ENCODE data around the gene OR51B6. TPM values are rescaled to one million over a fixed set of nuclear protein-coding genes. Genes with fewer than 3 reads are reported as not detected.
A peak's percentile ranks its signal among the peaks of the same experiment; 100 is the strongest.

The OR51B6 gene
- total RNA-seq, 5 donors from 2014 or later (not counting 1 experiment from before 2014, with no cell fraction given), result not detected

DNA sequence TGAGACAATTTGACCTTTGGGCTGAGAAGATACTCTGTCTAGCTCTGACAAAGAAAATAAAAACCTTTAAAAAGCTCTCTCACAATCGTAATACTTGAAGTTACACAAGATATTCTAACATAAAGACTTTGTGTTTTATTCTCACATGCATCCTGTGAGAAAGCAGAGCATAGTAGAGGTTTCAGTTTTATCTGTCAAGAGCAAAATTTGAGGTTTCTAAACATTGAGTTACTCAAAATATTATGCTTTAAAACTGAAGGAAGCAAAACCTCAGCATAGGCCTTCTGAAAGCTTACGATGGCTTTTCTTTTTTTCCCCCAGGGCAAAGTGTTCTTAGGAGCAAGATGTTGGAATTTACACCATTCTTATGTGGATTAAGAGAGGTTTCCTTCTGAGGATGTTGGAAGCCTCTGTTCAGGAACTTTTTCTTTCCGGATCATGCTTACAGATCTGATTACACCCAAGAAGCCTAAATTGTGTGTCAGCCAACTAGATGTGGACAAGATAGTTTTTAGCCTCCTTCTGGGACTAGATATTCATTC lies 17.3 kb downstream of the OR51B6 start:
- Mint-ChIP-seq H3K9me3 (peaks cover 0 to 8% (median 0%) of the 10 kb centered on the region in 3 donors), H3K4me1 (no peaks in the 10 kb centered on the region), H3K27me3 (peaks cover 10 to 14% of the 10 kb centered on the region in 2 donors), H3K36me3 (no peaks in the 10 kb centered on the region), H3K27ac (no peak overlapping the region), H3K4me3 (no peak overlapping the region)
- Histone ChIP-seq H3K27ac (ENCODE audit: low read length) (no peak overlapping the region), H3K9me3 (no peaks in the 10 kb centered on the region), H3K27me3 (replicated peaks in 1 of 2; ENCODE audit: control insufficient read depth in 2 of 2, extremely low read depth in 1 of 2, insufficient read depth in 2 of 2, low read length in 1 of 2) (no peaks in the 10 kb centered on the region), H3K4me1 (ENCODE audit: control insufficient read depth in 1 of 2, extremely low read depth in 1 of 2, insufficient read depth in 2 of 2, low read length in 2 of 2) (no peaks in the 10 kb centered on the region), H3K4me3 (ENCODE audit: control insufficient read depth in 1 of 2, extremely low read depth in 1 of 2, low read length in 1 of 2) (no peak overlapping the region), H3K36me3 (ENCODE audit: control insufficient read depth in 2 of 2, extremely low read depth in 1 of 2, insufficient read depth in 1 of 2, low read length in 1 of 2) (no peaks in the 10 kb centered on the region)
- ATAC-seq (replicated peaks in 1 of 4) (no peak), DNase-seq (no peak)
- ChIA-PET POLR2A (no interaction called here), CTCF (no interaction called here)
- WGBS (ENCODE audit: insufficient coverage), result no CpG with 5 or more reads among the region's 3 CpGs

DNA sequence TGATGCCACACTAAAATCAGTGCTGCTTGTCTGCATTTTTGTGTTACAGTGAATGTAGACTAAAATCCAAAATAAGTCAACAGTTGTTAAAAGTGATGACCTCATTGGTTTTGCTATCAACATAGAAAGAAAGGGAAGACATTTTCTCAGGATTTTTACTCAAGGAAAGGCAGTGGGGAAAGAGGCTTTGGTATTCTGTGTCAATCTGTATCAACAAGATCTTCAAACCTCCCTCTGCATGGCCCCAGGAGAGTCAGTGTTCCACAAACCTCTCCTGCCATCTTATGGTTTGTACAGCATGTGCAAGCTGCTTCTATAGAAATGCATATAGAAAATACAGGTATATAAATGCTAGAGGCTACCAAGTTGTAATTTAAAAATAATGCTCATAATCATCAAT lies 18.5 kb downstream of the OR51B6 start:
- H3K27me3 Mint-ChIP-seq, result peaks cover 13 to 14% of the 10 kb centered on the region in 2 donors
- CTCF ChIA-PET, result no interaction called here
- no peak for ATAC-seq (replicated peaks in 1 of 4)
- no peak overlapping the region for H3K27ac Mint-ChIP-seq
- H3K27ac ChIP-seq (ENCODE audit: low read length), result no peak overlapping the region
- no peaks in the 10 kb centered on the region for H3K27me3 ChIP-seq (replicated peaks in 1 of 2; ENCODE audit: control insufficient read depth in 2 of 2, extremely low read depth in 1 of 2, insufficient read depth in 2 of 2, low read length in 1 of 2)
- H3K4me3 ChIP-seq (ENCODE audit: control insufficient read depth in 1 of 2, extremely low read depth in 1 of 2, low read length in 1 of 2), result no peak overlapping the region
- H3K4me1 ChIP-seq (ENCODE audit: control insufficient read depth in 1 of 2, extremely low read depth in 1 of 2, insufficient read depth in 2 of 2, low read length in 2 of 2), result no peaks in the 10 kb centered on the region
- H3K4me1 Mint-ChIP-seq, result no peaks in the 10 kb centered on the region
- no peak overlapping the region for H3K4me3 Mint-ChIP-seq
- H3K9me3 Mint-ChIP-seq, result peaks cover 0 to 8% (median 4%) of the 10 kb centered on the region in 3 donors
- no peaks in the 10 kb centered on the region for H3K36me3 Mint-ChIP-seq
- H3K9me3 ChIP-seq, result no peaks in the 10 kb centered on the region
- POLR2A ChIA-PET, result no interaction called here
- no peaks in the 10 kb centered on the region for H3K36me3 ChIP-seq (ENCODE audit: control insufficient read depth in 2 of 2, extremely low read depth in 1 of 2, insufficient read depth in 1 of 2, low read length in 1 of 2)
- DNase-seq, result no peak

DNA sequence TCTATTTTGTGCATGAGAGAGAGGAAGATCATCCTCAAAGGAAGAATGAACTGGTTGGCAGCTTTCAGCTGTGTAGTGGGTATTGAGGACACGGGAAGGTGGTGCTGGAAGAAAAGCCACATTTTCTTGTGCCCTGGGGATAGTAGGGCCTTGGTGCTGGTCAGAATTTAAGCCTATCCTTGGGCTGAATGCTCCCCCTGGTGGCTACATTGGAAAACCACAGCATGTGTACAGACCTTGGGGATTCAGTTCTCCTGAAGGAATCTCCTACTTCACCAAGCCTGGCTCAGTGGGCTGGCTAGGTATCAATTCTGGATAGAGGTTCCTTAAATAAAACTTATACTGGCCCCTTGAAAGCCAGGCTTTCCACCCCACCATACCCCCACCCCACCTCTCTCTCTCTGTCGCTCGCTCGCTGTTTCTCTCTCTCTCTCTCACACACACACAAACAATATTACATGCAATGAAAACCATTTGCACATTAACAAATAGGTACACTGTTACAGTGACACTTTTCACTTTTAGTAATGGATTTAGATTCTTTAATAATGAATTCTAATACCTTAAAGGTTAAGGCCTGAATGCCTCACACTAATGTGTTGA lies 29.5 kb downstream of the OR51B6 start:
- ChIA-PET POLR2A (no interaction called here), CTCF (interaction anchor here in 1 of 2 donors (0.9 kb wide), 1 partner anchor 1194 kb away, joined by 3 read pairs; no protein-coding TSS in a partner anchor)
- 80% methylated on average over 3 of the region's 4 CpGs for WGBS (ENCODE audit: insufficient coverage)
- no peaks in the 10 kb centered on the region for H3K4me1 ChIP-seq (ENCODE audit: control insufficient read depth in 1 of 2, extremely low read depth in 1 of 2, insufficient read depth in 2 of 2, low read length in 2 of 2)
- no peak overlapping the region for H3K4me3 ChIP-seq (ENCODE audit: control insufficient read depth in 1 of 2, extremely low read depth in 1 of 2, low read length in 1 of 2)
- Mint-ChIP-seq H3K27ac (no peak overlapping the region), H3K9me3 (peaks cover 0 to 3% (median 0%) of the 10 kb centered on the region in 3 donors), H3K4me1 (no peaks in the 10 kb centered on the region), H3K36me3 (no peaks in the 10 kb centered on the region), H3K4me3 (no peak overlapping the region), H3K27me3 (no peaks in the 10 kb centered on the region)
- ATAC-seq (replicated peaks in 1 of 4) (no peak), DNase-seq (peak in 5 of 35 experiments; percentile 0 to 14 (median 2))
- H3K36me3 ChIP-seq (ENCODE audit: control insufficient read depth in 2 of 2, extremely low read depth in 1 of 2, insufficient read depth in 1 of 2, low read length in 1 of 2), result no peaks in the 10 kb centered on the region
- no peaks in the 10 kb centered on the region for H3K9me3 ChIP-seq
- no peak overlapping the region for H3K27ac ChIP-seq (ENCODE audit: low read length)
- no peaks in the 10 kb centered on the region for H3K27me3 ChIP-seq (replicated peaks in 1 of 2; ENCODE audit: control insufficient read depth in 2 of 2, extremely low read depth in 1 of 2, insufficient read depth in 2 of 2, low read length in 1 of 2)

DNA sequence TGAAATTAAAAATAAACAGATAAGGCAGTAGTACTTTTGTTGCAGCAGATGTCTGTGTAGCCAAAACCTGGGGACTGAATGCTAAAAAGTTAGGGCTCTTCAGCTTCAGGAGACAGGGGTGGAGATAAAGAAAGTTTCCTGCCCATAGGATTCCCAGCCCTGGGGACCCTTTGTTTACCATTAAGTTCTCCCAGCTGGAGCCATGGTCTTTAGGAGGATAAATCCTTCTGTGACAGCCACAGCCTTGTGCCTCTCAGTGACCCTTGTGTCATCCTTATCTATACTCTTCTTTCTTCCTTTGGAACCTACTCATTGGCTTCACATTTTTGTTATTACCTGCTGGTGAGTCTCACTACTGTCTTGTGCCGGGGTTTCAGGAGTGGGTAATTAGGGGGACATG lies 32.3 kb downstream of the OR51B6 start, which contains the start of gene OR51M1:
TSS of gene OR51M1 (plus strand) at position 237 of the 400 bp plus-strand sequence. CDS start 5,587 bp downstream, outside the sequence.
- H3K4me3 Mint-ChIP-seq, result no peak within 1 kb of the TSS
- no CpG with 5 or more reads among the region's 1 CpG for WGBS (ENCODE audit: insufficient coverage)
- H3K27ac ChIP-seq (ENCODE audit: low read length), result no peak within 1 kb of the TSS
- no peaks in the 10 kb centered on the region for H3K36me3 Mint-ChIP-seq
- DNase-seq, result no peak
- H3K36me3 ChIP-seq (ENCODE audit: control insufficient read depth in 2 of 2, extremely low read depth in 1 of 2, insufficient read depth in 1 of 2, low read length in 1 of 2), result no peaks in the 10 kb centered on the region
- H3K27me3 ChIP-seq (replicated peaks in 1 of 2; ENCODE audit: control insufficient read depth in 2 of 2, extremely low read depth in 1 of 2, insufficient read depth in 2 of 2, low read length in 1 of 2), result no peaks in the 10 kb centered on the region
- no peaks in the 10 kb centered on the region for H3K27me3 Mint-ChIP-seq
- no peaks in the 10 kb centered on the region for H3K4me1 Mint-ChIP-seq
- no peak within 1 kb of the TSS for H3K27ac Mint-ChIP-seq
- POLR2A ChIA-PET, result no interaction called here
- CTCF ChIA-PET, result no interaction called here
- no peaks in the 10 kb centered on the region for H3K4me1 ChIP-seq (ENCODE audit: control insufficient read depth in 1 of 2, extremely low read depth in 1 of 2, insufficient read depth in 2 of 2, low read length in 2 of 2)
- no peak for ATAC-seq (replicated peaks in 1 of 4)
- H3K4me3 ChIP-seq (ENCODE audit: control insufficient read depth in 1 of 2, extremely low read depth in 1 of 2, low read length in 1 of 2), result no peak within 1 kb of the TSS
- H3K9me3 ChIP-seq, result no peaks in the 10 kb centered on the region
- no peaks in the 10 kb centered on the region for H3K9me3 Mint-ChIP-seq

DNA sequence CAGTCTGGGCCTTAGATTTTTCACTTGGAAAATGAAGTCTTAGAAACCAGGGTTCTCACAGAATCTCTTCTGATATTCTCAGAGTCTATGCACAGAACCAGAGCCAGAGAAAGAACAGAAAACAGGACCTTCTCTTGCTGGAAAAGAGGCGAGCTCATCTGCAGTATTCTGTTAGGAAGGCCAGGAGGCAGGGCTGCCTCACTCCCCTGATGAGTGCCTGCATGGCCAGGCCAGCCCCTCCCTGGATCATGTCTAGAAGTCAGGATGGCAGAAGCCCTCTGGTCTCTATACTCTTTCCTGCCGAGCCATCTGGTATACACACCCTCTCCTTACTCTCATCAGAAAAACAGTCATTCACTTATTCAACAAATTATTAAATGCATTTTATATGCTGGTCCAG lies 33.0 kb downstream of the OR51B6 start:
- WGBS (ENCODE audit: insufficient coverage), result 36% methylated on average over 1 of the region's 2 CpGs
- no peak for DNase-seq
- CTCF ChIA-PET, result no interaction called here

DNA sequence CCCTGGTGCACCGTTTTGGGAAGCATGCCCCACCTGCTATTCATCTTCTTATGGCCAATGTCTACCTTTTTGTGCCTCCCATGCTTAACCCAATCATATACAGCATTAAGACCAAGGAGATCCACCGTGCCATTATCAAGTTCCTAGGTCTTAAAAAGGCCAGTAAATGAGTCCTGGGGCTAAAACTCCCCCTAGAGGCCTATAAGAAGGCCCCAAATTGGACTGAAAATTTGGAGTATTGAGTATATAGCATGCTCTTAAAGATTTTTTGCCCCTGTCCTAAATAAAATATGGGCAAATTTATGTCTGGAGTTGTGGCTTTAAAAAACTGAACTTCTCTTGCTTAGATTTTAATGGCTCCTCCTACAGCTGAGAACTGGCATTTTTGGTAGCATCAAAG lies 38.9 kb downstream of the OR51B6 start:
- Histone ChIP-seq H3K27me3 (replicated peaks in 1 of 2; ENCODE audit: control insufficient read depth in 2 of 2, extremely low read depth in 1 of 2, insufficient read depth in 2 of 2, low read length in 1 of 2) (peaks cover 0 to 6% of the 10 kb centered on the region in 2 experiments), H3K9me3 (no peaks in the 10 kb centered on the region), H3K4me1 (ENCODE audit: control insufficient read depth in 1 of 2, extremely low read depth in 1 of 2, insufficient read depth in 2 of 2, low read length in 2 of 2) (no peaks in the 10 kb centered on the region), H3K36me3 (ENCODE audit: control insufficient read depth in 2 of 2, extremely low read depth in 1 of 2, insufficient read depth in 1 of 2, low read length in 1 of 2) (no peaks in the 10 kb centered on the region), H3K4me3 (ENCODE audit: control insufficient read depth in 1 of 2, extremely low read depth in 1 of 2, low read length in 1 of 2) (no peak overlapping the region), H3K27ac (ENCODE audit: low read length) (no peak overlapping the region)
- H3K9me3 Mint-ChIP-seq, result no peaks in the 10 kb centered on the region
- H3K4me3 Mint-ChIP-seq, result no peak overlapping the region
- POLR2A ChIA-PET, result no interaction called here
- DNase-seq (no peak), ATAC-seq (replicated peaks in 1 of 4) (no peak)
- H3K36me3 Mint-ChIP-seq, result no peaks in the 10 kb centered on the region
- H3K27me3 Mint-ChIP-seq, result peaks cover 0 to 13% of the 10 kb centered on the region in 2 donors
- no peaks in the 10 kb centered on the region for H3K4me1 Mint-ChIP-seq
- no peak overlapping the region for H3K27ac Mint-ChIP-seq
- no CpG with 5 or more reads among the region's 2 CpGs for WGBS (ENCODE audit: insufficient coverage)
- CTCF ChIA-PET, result no interaction called here

More for the DNA sequence above, 33.0 kb downstream of the OR51B6 start:
- H3K4me1 Mint-ChIP-seq, result no peaks in the 10 kb centered on the region
- no peaks in the 10 kb centered on the region for H3K9me3 ChIP-seq
- POLR2A ChIA-PET, result no interaction called here
- H3K4me3 ChIP-seq (ENCODE audit: control insufficient read depth in 1 of 2, extremely low read depth in 1 of 2, low read length in 1 of 2), result no peak overlapping the region
- no peak for ATAC-seq (replicated peaks in 1 of 4)
- H3K9me3 Mint-ChIP-seq, result no peaks in the 10 kb centered on the region
- H3K36me3 Mint-ChIP-seq, result no peaks in the 10 kb centered on the region
- H3K4me3 Mint-ChIP-seq, result no peak overlapping the region
- H3K27me3 Mint-ChIP-seq, result no peaks in the 10 kb centered on the region
- H3K4me1 ChIP-seq (ENCODE audit: control insufficient read depth in 1 of 2, extremely low read depth in 1 of 2, insufficient read depth in 2 of 2, low read length in 2 of 2), result no peaks in the 10 kb centered on the region
- no peak overlapping the region for H3K27ac ChIP-seq (ENCODE audit: low read length)
- H3K27me3 ChIP-seq (replicated peaks in 1 of 2; ENCODE audit: control insufficient read depth in 2 of 2, extremely low read depth in 1 of 2, insufficient read depth in 2 of 2, low read length in 1 of 2), result no peaks in the 10 kb centered on the region
- no peak overlapping the region for H3K27ac Mint-ChIP-seq
- H3K36me3 ChIP-seq (ENCODE audit: control insufficient read depth in 2 of 2, extremely low read depth in 1 of 2, insufficient read depth in 1 of 2, low read length in 1 of 2), result no peaks in the 10 kb centered on the region
